ENCODE measurements around the gene TMSB4X.
"Not testable (repeated sequence)": the region's sequence is repeated elsewhere in the genome, so short reads cannot be mapped to it uniquely, and the experiment has no call there.

Gene TMSB4X

DNA sequence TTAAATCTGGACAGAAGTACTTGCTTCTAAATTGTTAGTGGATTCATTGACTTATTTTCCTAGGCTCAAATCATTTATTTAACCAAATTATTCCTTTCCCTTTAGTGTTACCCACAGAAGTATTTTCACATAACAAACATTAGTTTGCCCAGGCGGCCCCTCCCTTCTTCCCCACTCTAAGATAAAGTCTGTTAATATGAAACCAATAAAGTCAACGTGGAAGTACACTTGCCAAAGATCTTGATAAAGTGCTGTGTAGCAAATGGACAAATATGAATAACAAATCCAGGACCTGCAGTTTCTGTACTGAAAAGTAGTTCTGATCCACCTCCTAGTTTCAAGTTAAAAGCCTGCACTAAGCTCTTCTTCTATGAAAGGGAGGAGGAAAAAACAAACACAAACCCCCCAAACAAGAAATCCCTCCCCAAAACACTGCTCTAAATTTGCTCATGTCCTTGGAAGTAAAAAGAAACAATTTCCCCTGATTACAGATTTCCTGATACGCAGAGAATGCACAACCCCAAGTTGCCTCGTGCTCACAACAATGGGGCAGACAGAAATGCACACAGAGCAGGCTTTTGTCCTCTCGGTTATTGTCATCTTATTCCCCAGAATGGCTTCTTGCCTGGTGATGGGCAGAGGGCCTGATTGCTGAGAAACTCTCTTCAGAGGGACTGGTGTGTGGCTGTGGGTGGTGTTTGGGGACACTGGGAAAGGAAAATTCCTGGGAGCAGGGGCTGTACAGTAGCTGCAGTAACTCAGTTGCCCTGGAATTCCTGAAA, 23.2 kb downstream of the TMSB4X start:
- no peak for DNase-seq (ENCODE audit: low read depth in 2 of 2)

DNA sequence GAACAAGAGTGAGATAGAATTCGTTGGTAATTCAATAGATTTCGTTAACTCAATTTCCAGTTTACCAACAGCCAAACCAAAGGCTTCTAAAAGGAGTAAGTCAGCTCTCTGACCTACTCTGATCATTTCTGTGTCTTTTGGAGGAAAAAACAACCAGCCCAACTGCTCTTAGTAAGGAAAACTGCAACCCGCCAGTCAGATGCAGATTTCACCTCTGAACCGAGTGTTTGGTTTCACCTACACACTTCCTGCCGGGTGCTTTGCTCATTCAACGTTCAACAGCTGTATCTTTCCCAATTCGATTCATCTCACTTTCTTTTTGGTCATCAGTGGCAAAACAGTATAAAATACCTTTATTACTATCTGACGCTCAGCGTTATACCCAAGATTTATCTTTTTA, 24.5 kb downstream of the TMSB4X start:
- peak in 1 of 2 donors; percentile 30 for DNase-seq (ENCODE audit: low read depth in 2 of 2)

DNA sequence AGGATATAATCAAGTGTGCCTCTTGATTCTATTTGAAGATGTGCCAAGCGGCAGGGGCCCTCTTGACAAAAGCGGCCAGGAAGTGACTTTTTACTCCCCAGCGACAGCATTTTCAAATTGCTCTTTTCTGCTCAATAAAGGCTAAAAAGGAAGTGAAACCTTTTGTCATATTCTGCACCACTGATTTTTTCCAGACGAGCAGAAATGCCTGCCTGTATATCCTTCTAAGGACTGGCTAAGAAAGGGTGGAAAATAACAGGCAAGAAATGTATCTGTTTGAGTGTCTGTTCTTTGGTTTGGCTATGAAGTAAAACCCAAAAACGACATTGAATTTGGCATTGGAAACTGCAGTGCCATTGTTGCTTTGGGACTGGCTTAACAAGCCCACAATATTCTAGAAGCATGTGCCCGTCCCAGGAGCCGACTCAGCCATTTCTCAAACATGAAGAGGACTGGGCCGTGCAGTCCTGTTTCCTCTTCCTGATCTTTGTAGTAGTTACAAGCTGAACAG, 25.4 kb downstream of the TMSB4X start:
- DNase-seq (ENCODE audit: low read depth in 2 of 2): no peak

DNA sequence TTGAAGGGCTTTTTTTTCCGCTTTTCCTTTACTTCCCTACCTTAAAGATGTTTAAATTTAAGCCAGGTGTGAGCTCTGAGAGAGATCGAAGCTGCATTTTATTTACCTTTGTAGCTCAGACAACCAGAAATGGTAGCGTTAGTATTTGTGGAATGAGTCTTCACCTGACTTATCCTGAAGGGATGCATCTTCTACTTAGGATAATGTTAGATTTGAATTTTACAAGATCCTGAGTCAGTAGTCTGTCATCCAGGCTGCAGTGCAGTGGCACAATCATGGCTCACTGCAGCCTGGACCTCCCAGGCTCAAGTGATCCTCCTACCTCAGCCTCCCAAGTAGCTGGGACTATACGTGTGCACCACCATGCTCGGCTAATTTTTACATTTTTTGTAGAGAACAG, 26.2 kb downstream of the TMSB4X start:
- DNase-seq (ENCODE audit: low read depth in 2 of 2): no peak

DNA sequence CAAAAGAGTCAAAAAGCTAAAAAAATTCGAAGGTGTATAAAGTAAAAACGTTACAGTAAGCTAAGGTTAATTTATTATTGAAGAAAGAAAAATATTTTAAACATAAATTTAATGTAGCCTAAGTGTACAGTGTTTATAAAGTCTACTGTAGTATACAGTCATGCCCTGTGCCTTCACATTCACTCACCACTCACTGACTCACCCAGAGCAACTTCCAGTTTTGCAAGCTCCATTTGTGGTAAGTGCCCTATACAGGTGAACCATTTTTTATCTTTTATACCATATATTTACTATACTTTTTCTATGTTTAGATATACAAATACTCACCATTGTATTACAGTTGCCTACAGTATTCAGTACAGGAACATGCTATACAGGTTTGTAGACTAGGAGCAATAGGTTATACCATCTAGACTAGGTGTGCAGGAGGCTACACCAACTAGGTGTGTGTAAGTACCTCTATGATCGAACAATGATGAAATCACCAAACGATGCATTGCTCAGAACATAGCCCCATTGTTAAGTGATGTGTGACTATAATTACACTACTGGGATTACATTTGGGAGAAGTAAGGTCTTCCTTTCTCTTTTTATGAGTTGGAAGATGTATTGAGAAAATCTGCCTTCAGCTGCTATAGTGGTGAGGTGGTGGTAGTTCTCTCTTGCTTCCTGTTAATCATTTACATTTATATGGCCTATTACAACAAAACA, 27.2 kb downstream of the TMSB4X start:
- DNase-seq (ENCODE audit: low read depth in 2 of 2): no peak

DNA sequence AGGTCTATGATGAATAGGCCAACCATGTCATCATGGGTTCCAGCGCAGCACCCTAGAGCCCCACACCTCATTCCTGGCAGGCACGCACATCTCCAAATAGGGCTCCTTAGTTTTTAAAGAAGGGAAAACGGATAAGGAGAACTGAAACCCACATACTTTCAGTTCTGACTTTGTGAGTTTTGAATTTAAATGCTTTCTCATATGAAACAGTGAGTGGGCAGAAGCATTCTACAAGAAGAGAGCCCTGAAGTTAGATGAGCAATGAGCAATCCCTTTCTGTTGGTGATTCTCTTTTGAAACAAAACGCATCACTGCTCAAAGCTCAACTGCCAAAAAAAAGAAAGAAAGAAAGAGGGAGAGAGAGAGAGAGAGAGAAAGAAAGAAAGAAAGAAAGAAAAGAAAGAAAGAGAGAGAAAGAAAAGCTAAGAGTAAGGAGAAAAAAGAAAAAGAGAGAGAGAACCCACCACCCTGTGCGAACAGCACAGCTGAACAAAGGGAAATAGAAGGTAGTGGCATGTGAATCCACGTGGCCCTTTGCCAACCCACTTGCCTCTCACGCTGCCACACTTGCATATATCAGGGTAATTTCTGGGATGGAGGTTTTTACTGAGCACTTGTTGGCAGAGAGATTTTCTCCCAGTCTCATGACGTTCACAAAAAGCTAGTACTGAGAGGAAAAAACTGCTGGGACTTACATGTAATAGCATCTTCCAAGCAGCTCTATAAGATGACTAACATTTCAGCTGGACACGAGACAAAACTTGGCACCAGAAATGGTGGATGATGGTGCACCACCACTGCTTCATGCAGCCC, 31.0 kb downstream of the TMSB4X start:
- DNase-seq (ENCODE audit: low read depth in 2 of 2): no peak

DNA sequence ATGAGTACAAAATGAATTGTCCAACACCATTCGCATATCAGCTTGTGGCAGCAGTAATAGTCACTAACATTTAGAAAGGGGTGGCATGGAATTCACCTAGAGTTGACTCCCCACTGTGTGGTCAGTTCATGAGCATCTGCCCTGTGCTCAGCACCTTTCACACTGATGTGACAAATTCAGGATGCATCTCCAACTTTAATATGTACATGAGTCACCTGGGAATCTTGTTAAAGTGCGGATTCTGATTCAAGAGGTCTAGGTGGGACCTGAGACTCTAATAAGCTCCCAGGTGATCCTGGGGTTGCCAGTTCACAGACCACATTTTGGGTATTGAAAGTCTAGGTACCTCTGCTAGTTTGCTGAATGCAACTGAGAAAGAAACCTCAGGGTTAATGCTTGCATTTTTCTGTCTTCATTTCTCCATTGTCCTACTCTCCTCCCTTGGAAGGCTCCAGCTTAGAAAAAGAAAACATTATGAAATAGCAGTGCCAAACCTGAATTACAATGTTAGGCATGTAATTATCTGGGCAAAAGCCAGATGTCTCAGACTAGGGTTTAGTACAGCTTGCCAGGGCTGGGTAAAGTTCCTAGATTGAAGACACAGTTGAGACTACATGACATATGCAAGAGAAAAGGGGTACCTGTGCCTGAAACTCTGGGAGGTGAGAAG, 32.7 kb downstream of the TMSB4X start:
- DNase-seq (ENCODE audit: low read depth in 2 of 2): no peak

DNA sequence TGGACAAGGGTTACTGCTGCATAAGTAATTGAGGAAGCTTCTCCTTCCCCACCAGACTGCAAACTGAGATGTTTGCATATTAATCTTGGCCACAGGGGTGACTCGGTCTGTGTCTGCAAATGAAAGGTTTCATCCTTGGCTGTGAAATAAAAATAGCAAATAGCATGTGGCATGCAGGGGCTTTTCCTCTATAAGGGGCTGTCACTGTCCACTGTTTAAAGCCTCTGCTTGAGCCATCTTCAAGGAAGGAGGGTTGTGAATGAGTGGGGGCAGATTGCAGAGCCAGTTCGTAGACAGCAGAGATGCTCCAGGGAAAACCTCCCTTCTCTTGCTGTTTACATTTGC, 33.3 kb downstream of the TMSB4X start:
- no peak for DNase-seq (ENCODE audit: low read depth in 2 of 2)

DNA sequence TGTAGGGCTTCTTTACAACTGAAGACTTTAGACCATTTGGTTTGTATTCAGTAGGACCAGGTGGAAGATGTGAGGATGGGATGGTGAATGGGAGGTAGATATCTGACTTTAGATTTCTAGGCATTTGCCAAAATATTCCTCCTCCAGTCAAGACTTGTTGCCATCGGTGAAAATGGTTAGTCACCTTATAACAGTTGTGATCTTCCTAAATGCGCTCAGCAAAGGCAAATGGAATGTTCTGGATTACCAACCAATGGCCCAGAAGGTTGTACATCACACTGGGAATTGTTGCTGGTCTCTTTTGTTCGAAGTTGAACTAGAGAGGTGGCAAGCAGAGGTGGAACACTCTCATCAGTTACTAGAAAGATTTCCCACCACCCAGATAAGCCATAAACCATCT, 33.9 kb downstream of the TMSB4X start:
- DNase-seq (ENCODE audit: low read depth in 2 of 2): no peak

DNA sequence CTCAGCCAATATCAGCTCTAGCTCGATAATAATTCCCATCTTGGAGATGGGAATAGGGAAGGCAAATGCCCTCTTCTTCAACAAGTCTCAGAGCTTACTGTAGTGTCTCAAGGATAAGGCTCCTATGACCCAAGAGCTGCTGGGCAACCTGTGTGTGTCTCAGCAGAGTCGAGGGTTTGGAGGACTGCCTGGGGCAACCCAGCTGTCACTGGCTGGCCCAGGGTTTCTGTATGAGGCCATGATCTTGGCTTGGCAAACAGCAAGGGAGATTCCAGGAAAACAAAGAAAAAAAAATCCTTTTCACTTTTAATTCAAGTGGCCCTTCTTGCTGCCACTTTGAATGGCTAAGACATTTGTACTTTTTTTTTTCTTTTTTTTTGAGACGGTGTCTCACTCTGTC, 34.4 kb downstream of the TMSB4X start:
- DNase-seq (ENCODE audit: low read depth in 2 of 2): no peak

DNA sequence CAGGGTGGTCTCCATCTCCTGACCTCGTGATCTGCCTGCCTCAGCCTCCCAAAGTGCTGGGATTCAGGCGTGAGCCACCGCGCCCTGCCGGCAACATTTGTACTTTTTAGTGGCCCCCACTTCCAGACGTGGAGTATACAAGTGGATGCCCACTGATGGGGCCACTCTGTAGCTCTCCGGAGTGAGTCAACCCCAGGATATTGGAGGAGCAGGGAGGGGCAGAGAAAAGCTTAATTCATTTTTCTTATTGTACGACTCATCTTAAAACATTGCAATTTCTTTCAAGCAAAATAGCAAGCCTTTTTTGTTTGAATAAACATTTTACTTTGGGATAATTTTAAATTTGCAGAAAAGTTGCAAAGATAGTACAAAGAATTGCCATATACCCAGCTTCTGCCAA, 34.9 kb downstream of the TMSB4X start:
- no peak for DNase-seq (ENCODE audit: low read depth in 2 of 2)

DNA sequence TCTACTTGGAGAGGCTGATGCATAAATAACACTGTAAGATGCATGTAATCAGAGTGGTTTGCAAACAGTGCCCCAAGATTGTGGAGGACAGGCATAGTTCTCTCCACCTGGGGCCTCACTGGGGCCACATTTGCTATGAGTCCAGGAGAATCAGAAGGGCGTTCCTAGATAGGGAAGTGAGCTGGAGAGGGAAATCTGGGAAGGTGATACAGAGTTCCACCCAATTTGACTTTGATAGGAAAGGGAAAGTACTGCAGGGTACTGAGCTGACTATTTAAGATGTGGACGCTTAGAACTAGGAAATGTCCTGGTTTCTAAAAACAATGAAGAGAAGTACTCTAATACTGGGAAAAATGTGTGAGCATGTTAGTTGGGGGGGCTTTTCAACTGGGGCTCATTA, 35.6 kb downstream of the TMSB4X start:
- no peak for DNase-seq (ENCODE audit: low read depth in 2 of 2)

DNA sequence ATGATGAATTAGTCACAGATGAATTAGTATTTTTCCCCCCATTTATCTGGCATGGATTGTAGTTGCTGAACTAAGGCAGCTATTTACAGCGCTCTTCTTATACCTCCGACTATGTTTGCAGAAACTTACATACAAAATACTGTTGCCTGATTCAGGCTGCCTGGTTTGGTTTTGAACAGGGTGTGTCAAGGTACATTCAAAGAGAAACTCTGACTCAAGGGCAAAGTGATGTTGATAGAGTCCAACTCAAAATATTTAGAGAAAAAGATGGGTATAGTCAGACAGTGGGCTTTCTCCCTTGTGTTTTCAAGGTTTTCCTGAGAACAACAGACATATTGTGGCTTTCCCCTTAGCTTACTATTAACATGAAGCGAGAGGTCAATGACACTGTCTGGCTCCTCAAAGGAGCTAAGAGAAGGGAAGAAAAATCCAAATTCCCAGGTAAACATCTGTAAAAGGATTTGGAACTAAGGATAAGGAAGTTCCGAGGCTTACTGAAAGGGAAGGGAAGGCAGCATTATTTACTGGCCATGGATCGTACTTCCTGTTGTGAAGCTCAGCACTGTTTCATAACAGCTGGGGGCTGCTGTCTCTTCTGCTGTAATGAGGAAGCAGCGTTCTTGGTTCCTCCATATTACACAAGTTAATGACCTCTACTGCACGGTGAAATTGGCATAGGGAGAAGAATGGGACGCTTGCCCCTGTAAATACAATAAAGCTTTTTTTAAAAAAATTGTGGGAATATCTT, 38.6 kb downstream of the TMSB4X start:
- DNase-seq (ENCODE audit: low read depth in 2 of 2): no peak

DNA sequence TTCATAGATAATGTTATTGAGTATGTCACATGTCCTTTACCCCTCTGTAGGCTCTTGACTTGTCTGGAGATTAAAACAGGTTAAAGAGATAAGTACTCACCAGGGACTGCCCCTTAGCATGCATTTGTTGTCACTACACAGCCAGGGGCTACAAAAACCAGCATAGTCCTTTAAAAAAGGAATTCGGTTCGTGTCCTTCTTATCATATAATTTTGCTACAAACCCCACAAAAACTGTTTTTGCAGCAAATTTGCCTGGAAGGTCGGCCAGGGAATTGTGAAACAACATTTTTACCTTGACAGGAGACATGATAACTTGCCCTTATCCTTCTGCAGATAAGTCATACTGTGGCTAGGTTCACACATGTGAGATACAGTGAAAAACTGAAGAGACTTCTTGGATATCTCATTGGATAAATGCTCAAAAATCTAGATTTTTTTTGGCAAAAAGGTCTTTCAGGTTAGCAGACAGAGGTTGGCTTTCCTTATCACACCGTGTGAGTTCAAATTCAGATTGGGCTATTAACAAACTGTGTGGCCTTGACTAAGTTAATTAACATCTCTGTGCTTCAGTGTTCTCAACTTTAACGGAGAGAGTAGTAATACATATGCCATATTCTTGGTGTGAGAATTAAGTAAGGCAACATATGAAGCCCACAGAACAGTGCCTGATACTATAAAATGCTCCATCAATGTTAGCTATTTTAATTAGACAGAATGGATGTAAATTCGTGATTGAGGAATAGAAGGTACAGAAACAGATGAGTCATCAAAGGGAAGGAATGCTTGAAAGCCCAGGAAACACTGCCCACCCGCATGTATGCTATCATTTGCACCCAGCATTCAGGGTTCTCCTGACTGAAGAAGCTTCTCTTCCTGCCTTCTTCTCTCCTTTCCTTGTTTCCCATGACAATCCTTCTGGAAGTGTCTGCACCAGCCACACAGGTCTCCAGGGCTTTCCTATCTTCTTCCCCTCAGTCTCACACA, 39.5 kb downstream of the TMSB4X start:
- no peak for DNase-seq (ENCODE audit: low read depth in 2 of 2)

DNA sequence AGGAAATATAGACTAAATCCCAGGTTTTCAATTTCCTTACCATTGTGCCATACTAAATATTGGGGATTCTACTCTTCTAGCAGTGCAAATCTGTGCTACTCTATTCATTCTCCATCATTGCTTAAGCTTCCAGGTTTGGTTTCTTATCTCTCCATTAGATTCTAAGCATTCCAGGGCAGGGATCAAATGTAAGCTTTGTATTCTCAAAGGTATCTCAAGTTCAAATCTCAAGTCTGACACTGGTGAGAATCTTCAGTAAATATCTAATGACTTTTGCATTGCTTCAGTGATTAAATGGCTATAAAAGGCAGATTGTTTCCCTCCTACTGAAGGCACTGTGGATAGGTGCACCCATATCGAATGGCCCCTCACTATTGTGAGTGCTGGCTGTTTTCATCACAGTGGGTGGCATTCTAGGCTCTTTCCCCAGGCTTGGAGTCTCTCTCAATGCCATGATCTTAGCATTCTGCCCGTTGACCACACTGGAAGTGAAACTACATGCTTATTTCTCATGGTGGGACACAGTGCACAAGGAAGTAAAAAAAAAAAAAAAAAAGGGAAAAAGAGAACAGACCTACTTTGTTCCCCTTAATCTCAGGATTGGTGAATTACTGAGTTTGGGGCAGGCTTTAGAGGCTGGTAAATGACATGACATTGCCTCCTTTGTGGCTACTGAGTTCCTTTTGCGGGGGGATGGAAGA, 40.8 kb downstream of the TMSB4X start:
- no peak for DNase-seq (ENCODE audit: low read depth in 2 of 2)

DNA sequence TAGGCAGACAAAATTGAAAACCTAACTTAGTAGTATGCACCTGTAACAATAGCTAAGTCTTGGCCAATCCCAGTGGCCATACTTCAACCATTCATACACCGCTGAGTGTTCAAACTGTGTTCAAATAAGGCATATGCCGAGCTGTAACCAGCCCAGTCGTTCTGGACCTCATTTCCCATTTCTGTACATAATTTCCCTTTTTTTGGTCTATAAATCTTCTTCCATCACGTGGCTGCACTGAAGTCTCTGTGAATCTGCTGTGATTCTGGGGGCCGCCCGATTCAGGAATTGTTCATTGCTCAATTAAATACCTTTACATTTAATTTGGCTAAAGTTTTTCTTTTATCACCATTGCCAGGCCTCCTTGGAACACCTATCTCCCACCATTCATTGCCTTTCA, 41.8 kb downstream of the TMSB4X start:
- DNase-seq (ENCODE audit: low read depth in 2 of 2): not testable (repeated sequence)

DNA sequence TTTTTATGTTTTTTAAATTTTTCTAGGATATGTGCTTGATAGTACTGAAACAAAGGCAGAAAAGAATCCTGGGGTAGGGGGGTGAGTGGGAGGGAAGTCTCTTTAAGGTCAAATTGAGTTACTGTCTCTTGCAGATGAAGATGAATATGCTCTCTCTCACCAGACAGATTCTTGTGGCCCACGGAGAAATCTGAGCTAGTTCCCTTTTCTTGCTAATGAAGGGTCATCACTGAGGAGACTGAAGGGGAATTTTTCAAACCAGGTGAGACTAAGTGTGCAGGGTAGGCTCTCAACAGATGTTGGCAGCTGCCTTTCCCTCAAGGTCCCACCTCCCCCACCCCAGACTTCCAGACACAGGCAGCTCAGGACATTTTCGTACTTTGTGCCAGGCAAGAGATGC, 48.0 kb downstream of the TMSB4X start:
- no peak for DNase-seq (ENCODE audit: low read depth in 2 of 2)

DNA sequence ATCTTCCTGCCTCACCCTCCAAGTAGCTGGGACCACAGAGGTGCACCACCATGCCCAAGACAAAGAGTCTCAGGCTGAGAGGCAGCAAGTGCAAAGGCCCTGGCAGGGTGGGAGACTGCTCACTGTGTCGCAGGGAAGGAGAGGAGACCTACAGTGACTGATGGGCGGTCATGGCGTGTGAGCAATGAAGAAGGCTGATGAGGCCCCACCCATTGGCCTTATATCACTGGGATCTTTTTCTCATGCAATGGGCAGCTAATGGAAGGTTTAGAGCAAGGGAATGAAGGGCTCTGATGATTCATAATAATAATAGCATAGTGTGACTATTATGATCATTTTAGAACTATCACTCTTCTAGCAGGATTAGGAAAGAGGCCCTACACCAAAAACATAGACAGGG, 48.7 kb downstream of the TMSB4X start:
- DNase-seq (ENCODE audit: low read depth in 2 of 2): no peak

DNA sequence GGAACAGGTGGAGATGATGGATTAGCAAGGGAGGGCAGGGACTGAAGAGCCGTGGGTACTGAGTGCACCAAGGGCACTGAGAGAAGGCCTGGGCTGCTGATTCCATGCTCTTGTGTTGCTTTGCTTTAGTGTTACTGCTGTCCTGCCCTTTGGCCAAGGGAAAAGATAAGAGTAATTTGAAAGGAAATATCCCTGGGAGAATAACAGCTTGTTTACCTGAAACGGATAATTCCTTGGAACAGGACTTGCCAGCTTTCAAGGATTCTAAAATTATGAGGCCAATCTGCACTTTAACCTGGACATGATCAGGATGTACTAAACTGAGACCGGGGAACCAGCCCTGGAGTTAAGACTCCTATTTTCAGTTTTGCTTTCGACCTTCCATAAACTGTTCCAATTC, 49.1 kb downstream of the TMSB4X start:
- DNase-seq (ENCODE audit: low read depth in 2 of 2): no peak

All from stimulated activated CD8-positive, alpha-beta memory T cell treated with anti-CD3 and anti-CD28 coated beads, Interleukin-7, amount 100 ng/mL, for 4 hours (primary cell).